SK-N-SH (cell line): ENCODE measurements around the gene CD300H. TPM values are rescaled to one million over a fixed set of nuclear protein-coding genes. Genes with fewer than 3 reads are reported as not detected.

Source experiments
- CTCF ChIA-PET: fragments of 300-600, 350-600 bp; formaldehyde crosslinking; extraction: SDS; loops from one replicate; lab custom pipeline; 2021; lab: Yijun Ruan, JAX
- POLR2A ChIA-PET: fragments of 350-600 bp; sonication (Branson Sonifier 250); formaldehyde crosslinking; extraction: SDS; loops from one replicate; lab custom pipeline; 2020; ENCODE audit warnings: antibody characterized with exemption, inconsistent platforms; lab: Yijun Ruan, JAX
- DNase-seq: peaks from one replicate; pipeline ENCODE4 v3.0.0; 2012
- H2AFZ ChIP-seq: fragments of 200-600 bp; sonication (generic); 2 replicates; pipeline ENCODE4 v1.8.1; 2016; ENCODE audit warnings: antibody characterized with exemption, mild to moderate bottlenecking, low read depth
- H3F3A ChIP-seq: fragments of 200-600 bp; sonication (generic); replicated peaks from 2 replicates; pipeline ENCODE3; 2016; ENCODE audit warnings: antibody characterized with exemption, mild to moderate bottlenecking; ENCODE audit not compliant: insufficient read depth
- H3K27ac ChIP-seq, 2 experiments: fragments of 200-500 bp in 1 of 2; fragments of 200-600 bp in 1 of 2; sonication (Bioruptor generic) in 1 of 2; sonication (generic), shearing (Covaris generic) in 1 of 2; 2 replicates each; pipeline versions ENCODE4 v1.5.1 to v1.6.1; 2014 to 2016; ENCODE audit warnings: low read depth in 2 of 2, inconsistent platforms in 1 of 2, low read length in 1 of 2, mild to moderate bottlenecking in 1 of 2, mixed read lengths in 1 of 2
- H3K27me3 ChIP-seq: fragments of 200-600 bp; sonication (generic), shearing (Covaris generic); 2 replicates; pipeline ENCODE4 v1.6.1; 2016; ENCODE audit warnings: mixed run types; ENCODE audit not compliant: insufficient read depth
- H3K36me3 ChIP-seq, 2 experiments: fragments of 200-500 bp in 1 of 2; fragments of 200-600 bp in 1 of 2; sonication (Bioruptor generic) in 1 of 2; sonication (generic) in 1 of 2; replicated peaks in 1 of 2; 2 replicates each; pipeline versions ENCODE3 to v1.5.1; 2014 to 2016; ENCODE audit warnings: low read length in 1 of 2, mild to moderate bottlenecking in 1 of 2; ENCODE audit not compliant: insufficient read depth in 2 of 2, control insufficient read depth in 1 of 2
- H3K4me1 ChIP-seq, 2 experiments: fragments of 200-500 bp in 1 of 2; fragments of 200-600 bp in 1 of 2; sonication (Bioruptor generic) in 1 of 2; sonication (generic), shearing (Covaris generic) in 1 of 2; 2 replicates each; pipeline versions ENCODE4 v1.5.1 to v1.6.1; 2014 to 2016; ENCODE audit warnings: low read depth in 1 of 2, low read length in 1 of 2, mixed run types in 1 of 2; ENCODE audit not compliant: insufficient read depth in 2 of 2, control insufficient read depth in 1 of 2
- H3K4me2 ChIP-seq: fragments of 200-600 bp; sonication (generic), shearing (Covaris generic); 2 replicates; pipeline ENCODE4 v1.6.1; 2017; ENCODE audit warnings: mixed run types
- H3K4me3 ChIP-seq, 2 experiments: fragments of 200-500 bp in 1 of 2; fragments of 200-600 bp in 1 of 2; sonication (Bioruptor generic) in 1 of 2; sonication (generic), shearing (Covaris generic) in 1 of 2; 2 replicates each; pipeline versions ENCODE4 v1.5.1 to v1.8.1; 2014 to 2016; ENCODE audit warnings: low read depth in 2 of 2, inconsistent platforms in 1 of 2, low read length in 1 of 2, mild to moderate bottlenecking in 1 of 2, mixed read lengths in 1 of 2, moderate library complexity in 1 of 2
- H3K79me2 ChIP-seq: fragments of 200-600 bp; sonication (generic); 2 replicates; pipeline ENCODE4 v1.8.1; 2017; ENCODE audit warnings: mild to moderate bottlenecking; ENCODE audit not compliant: insufficient read depth
- H3K9ac ChIP-seq: fragments of 200-600 bp; sonication (generic); 2 replicates; pipeline ENCODE4 v1.6.1; 2017; ENCODE audit warnings: mixed run types
- H3K9me2 ChIP-seq: fragments of 200-600 bp; sonication (generic); 2 replicates; pipeline ENCODE4 v1.6.1; 2017; ENCODE audit warnings: mixed run types
- H3K9me3 ChIP-seq: fragments of 200-600 bp; sonication (generic); 2 replicates; pipeline ENCODE4 v1.6.1; 2017; ENCODE audit warnings: mixed run types, mild to moderate bottlenecking, moderate library complexity
- H4K20me1 ChIP-seq: fragments of 200-600 bp; sonication (generic); 2 replicates; pipeline ENCODE4 v1.6.1; 2017; ENCODE audit warnings: mild to moderate bottlenecking, mixed run types; ENCODE audit not compliant: insufficient read depth
- EP300 ChIP-seq, 2 experiments: IDR thresholded peaks; 2 replicates each; pipeline versions ENCODE4 v1.4.0 to v1.6.1; 2012; ENCODE audit warnings: borderline replicate concordance in 1 of 2, low read depth in 1 of 2, low read length in 1 of 2
- EZH2phosphoT487 ChIP-seq: fragments of 200-600 bp; sonication (generic); IDR thresholded peaks from 2 replicates; pipeline ENCODE4 v1.6.1; 2017; ENCODE audit warnings: low read depth, mixed run types, mild to moderate bottlenecking, antibody characterized with exemption, moderate library complexity, borderline replicate concordance
- FOSL2 ChIP-seq: IDR thresholded peaks from 2 replicates; pipeline ENCODE4 v1.4.0; 2012; ENCODE audit warnings: low read depth, mild to moderate bottlenecking, moderate library complexity, borderline replicate concordance
- FOXM1 ChIP-seq: IDR thresholded peaks from 2 replicates; pipeline ENCODE4 v1.4.0; 2012; ENCODE audit warnings: low read depth, mild to moderate bottlenecking
- GABPA ChIP-seq: IDR thresholded peaks from 2 replicates; pipeline ENCODE4 v1.4.0; 2012; ENCODE audit warnings: low read depth, mild to moderate bottlenecking
- GATA2 ChIP-seq: sonication (generic); formaldehyde crosslinking; IDR thresholded peaks from 2 replicates; pipeline ENCODE4 v1.5.0; 2020; ENCODE audit warnings: mild to moderate bottlenecking, missing genetic modification reagents
- IRF3 ChIP-seq: fragments of 150-350 bp; IDR thresholded peaks from 2 replicates; pipeline ENCODE4 v1.6.1; 2016; ENCODE audit warnings: mild to moderate bottlenecking, low read depth, low read length
- JUND ChIP-seq: IDR thresholded peaks from 2 replicates; pipeline ENCODE4 v1.4.0; 2012
- MAX ChIP-seq: IDR thresholded peaks from 2 replicates; pipeline ENCODE4 v1.4.0; 2012; ENCODE audit warnings: low read depth
- MEF2A ChIP-seq: IDR thresholded peaks from 2 replicates; pipeline ENCODE4 v1.4.0; 2012; ENCODE audit warnings: low read depth, borderline replicate concordance
- PBX3 ChIP-seq: IDR thresholded peaks from 2 replicates; pipeline ENCODE4; 2012
- POLR2AphosphoS5 ChIP-seq: IDR thresholded peaks from 2 replicates; pipeline ENCODE4 v1.6.1; 2012; ENCODE audit warnings: low read depth, low read length
- RFX5 ChIP-seq: IDR thresholded peaks from 2 replicates; pipeline ENCODE4 v1.6.1; 2012; ENCODE audit warnings: mild to moderate bottlenecking, improper control_type of control experiment, low read length
- RXRA ChIP-seq: IDR thresholded peaks from 2 replicates; pipeline ENCODE4 v1.4.0; 2012; ENCODE audit warnings: low read depth, mild to moderate bottlenecking, borderline replicate concordance
- SIN3A ChIP-seq: IDR thresholded peaks from 2 replicates; pipeline ENCODE4 v1.6.1; 2012; ENCODE audit warnings: low read depth, mild to moderate bottlenecking, low read length, moderate library complexity, borderline replicate concordance
- TAF1 ChIP-seq: IDR thresholded peaks from 2 replicates; pipeline ENCODE4 v1.6.1; 2012; ENCODE audit warnings: low read depth, mild to moderate bottlenecking, low read length, moderate library complexity, borderline replicate concordance
- TCF12 ChIP-seq: IDR thresholded peaks from 2 replicates; pipeline ENCODE4 v1.4.0; 2012
- TEAD4 ChIP-seq: IDR thresholded peaks from 2 replicates; pipeline ENCODE4 v1.4.0; 2012; ENCODE audit warnings: mild to moderate bottlenecking, borderline replicate concordance; ENCODE audit not compliant: insufficient read depth
- USF1 ChIP-seq: IDR thresholded peaks from 2 replicates; pipeline ENCODE4 v1.4.0; 2012; ENCODE audit warnings: low read depth, borderline replicate concordance
- WGBS: methylation state at CpG from one replicate; pipeline ENCODE4 v1.1.6; 2017; ENCODE audit warnings: low lambda C conversion rate; 5-methylcytosine and 5-hydroxymethylcytosine counted together
- polyA plus RNA-seq, 3 experiments: library from polyadenylated mRNA; depleted of rRNA; stranded (reverse); fragments of >200 nt; gene quantifications; 2 replicates each; pipeline ENCODE4 v1.2.3, GENCODE V29; 2012

The CD300H gene
- polyA plus RNA-seq, 1 of the 3 experiments (the other 2 are of a cell fraction), result not detected

GRCh38 chr17:74546586-74546985 is 20.7 kb downstream of the CD300H start:
- WGBS, result 59% methylated on average over 7 of the region's 7 CpGs
- TF ChIP-seq EZH2phosphoT487, result no peak
- no peak for TF ChIP-seq GATA2 (CRISPR knock-in tag)
- TF ChIP-seq FOSL2, result no peak
- TF ChIP-seq EP300 (IDR thresholded peaks at IDR 0.05; ENCODE audit: borderline replicate concordance in 1 of 2, low read depth in 1 of 2, low read length in 1 of 2), result no peak
- no peak for TF ChIP-seq RFX5
- TF ChIP-seq MAX, result no peak
- no peak for TF ChIP-seq TCF12
- no peak for TF ChIP-seq MEF2A
- no peak for TF ChIP-seq SIN3A
- TF ChIP-seq POLR2AphosphoS5, result no peak
- no peak for TF ChIP-seq RXRA
- TF ChIP-seq TAF1, result no peak
- TF ChIP-seq TEAD4, result no peak
- TF ChIP-seq GABPA, result no peak
- no peak for TF ChIP-seq JUND
- no peak for TF ChIP-seq USF1
- no peak for TF ChIP-seq FOXM1
- no peak for TF ChIP-seq PBX3
- TF ChIP-seq IRF3, result no peak
- no peaks in the 10 kb centered on the region for H3K4me1 ChIP-seq
- H3K36me3 ChIP-seq, result no peaks in the 10 kb centered on the region
- H3F3A ChIP-seq, result no peaks in the 10 kb centered on the region
- H3K9ac ChIP-seq, result no peak overlapping the region
- POLR2A ChIA-PET, result no interaction called here
- peaks cover 6% of the 10 kb centered on the region; the same call in 1 of the 2 replicates for H3K9me3 ChIP-seq
- H4K20me1 ChIP-seq, result no peaks in the 10 kb centered on the region
- H2AFZ ChIP-seq, result no peak overlapping the region
- no peak overlapping the region for H3K4me2 ChIP-seq
- H3K79me2 ChIP-seq, result no peaks in the 10 kb centered on the region
- H3K27me3 ChIP-seq, result no peaks in the 10 kb centered on the region
- CTCF ChIA-PET, result interaction anchor here (0.9 to 1.5 kb wide), 3 partner anchors 13 to 53 kb away, joined by 3 to 10 read pairs (median 4); partner anchors contain the start of gene CD300H
- no peak overlapping the region for H3K27ac ChIP-seq
- no peak overlapping the region for H3K4me3 ChIP-seq
- DNase-seq, result no peak
- H3K9me2 ChIP-seq, result no peaks in the 10 kb centered on the region
